GM12878 (cell line): Measurements from ENCODE around the gene ESYT2. TPM values are rescaled to one million over a fixed set of nuclear protein-coding genes. Genes with fewer than 3 reads are reported as not detected.
A peak's percentile ranks its signal among the peaks of the same experiment; 100 is the strongest.

Experiments
- ATAC-seq: fragments of 200-7000 bp; cut with Tn5 transposase; 3 replicates; pipeline ENCODE4 v1.9.1; 2020; ENCODE audit warnings: mild to moderate bottlenecking, moderate library complexity
- BruUV-seq: library from RNA; stranded (reverse); fragments of 400-500 nt; replicated peaks from 2 replicates; lab custom pipeline; 2021; lab: Mats Ljungman, UMichigan
- CTCF ChIA-PET: fragments of 300-600 bp; sonication (Branson Sonifier 250); formaldehyde crosslinking; extraction: SDS; loops from one replicate; lab custom pipeline; 2021; ENCODE audit warnings: inconsistent platforms; lab: Yijun Ruan, JAX
- POLR2A ChIA-PET: fragments of 350-600 bp; formaldehyde crosslinking; extraction: SDS; loops from one replicate; lab custom pipeline; 2021; ENCODE audit warnings: inconsistent platforms; lab: Charles Lee
- RAD21 ChIA-PET: fragments of 300-600 bp; sonication (Branson Sonifier 250); formaldehyde crosslinking; loops from one replicate; lab custom pipeline; 2023; ENCODE audit warnings: antibody characterized with exemption; ENCODE audit not compliant: unreplicated experiment; lab: Charles Lee
- SMC1A ChIA-PET: fragments of 300-600 bp; sonication (Branson Sonifier 250); formaldehyde crosslinking; loops from one replicate; lab custom pipeline; 2023; ENCODE audit not compliant: unreplicated experiment, uncharacterized antibody; lab: Charles Lee
- DNase-seq: peaks from one replicate; pipeline ENCODE4 v3.0.0-alpha.2; 2011; ENCODE audit warnings: low read depth, low spot score
- FAIRE-seq: peaks from 3 replicates; lab custom pipeline; 2011; peaks lifted over from hg19 to GRCh38; lab: Jason Lieb, UNC
- H2AFZ ChIP-seq: 2 replicates; pipeline ENCODE4 v1.6.0; 2011; ENCODE audit warnings: low read depth, low read length, control low read depth; ENCODE audit not compliant: control insufficient read depth
- H3K27ac ChIP-seq: 2 replicates; pipeline ENCODE4 v1.5.1; 2011; ENCODE audit warnings: control low read depth; ENCODE audit not compliant: control insufficient read depth, insufficient read depth
- H3K27me3 ChIP-seq, 2 experiments: replicated peaks in 1 of 2; 2 replicates each; pipeline versions ENCODE4 v1.6.0 to v1.6.1; 2011; ENCODE audit warnings: low read length in 1 of 2; ENCODE audit not compliant: control insufficient read depth in 2 of 2, insufficient read depth in 2 of 2
- H3K36me3 ChIP-seq, 2 experiments: 2 replicates each; pipeline ENCODE4 v1.5.1; 2011; ENCODE audit warnings: low read length in 1 of 2; ENCODE audit not compliant: control insufficient read depth in 2 of 2, insufficient read depth in 2 of 2
- H3K4me1 ChIP-seq: 2 replicates; pipeline ENCODE4 v1.6.1; 2011; ENCODE audit warnings: mild to moderate bottlenecking, low read length, moderate library complexity, mixed read lengths; ENCODE audit not compliant: control insufficient read depth, insufficient read depth
- H3K4me2 ChIP-seq: 2 replicates; pipeline ENCODE4 v1.6.0; 2011; ENCODE audit warnings: control low read depth; ENCODE audit not compliant: control insufficient read depth, insufficient read depth
- H3K4me3 ChIP-seq: fragments of 200-600 bp; sonication (generic); 2 replicates; pipeline ENCODE4 v1.5.1; 2016
- H3K79me2 ChIP-seq: 2 replicates; pipeline ENCODE4 v1.6.0; 2011; ENCODE audit warnings: low read length; ENCODE audit not compliant: control insufficient read depth, insufficient read depth
- H3K9ac ChIP-seq: 2 replicates; pipeline ENCODE4 v1.8.0; 2011; ENCODE audit warnings: low read length, control low read depth, mixed read lengths; ENCODE audit not compliant: control insufficient read depth, insufficient read depth
- H3K9me3 ChIP-seq: replicated peaks from 3 replicates; pipeline ENCODE4 v1.5.1; 2011; ENCODE audit warnings: mild to moderate bottlenecking, low read length; ENCODE audit not compliant: control insufficient read depth, insufficient read depth
- H4K20me1 ChIP-seq: 2 replicates; pipeline ENCODE4 v1.6.0; 2011; ENCODE audit not compliant: control insufficient read depth, insufficient read depth
- ATF3 ChIP-seq: IDR thresholded peaks from 2 replicates; pipeline ENCODE4 v1.6.1; 2011; ENCODE audit warnings: low read depth, mild to moderate bottlenecking, low read length, moderate library complexity, borderline replicate concordance; ENCODE audit errors: extremely low read depth
- BMI1 ChIP-seq: fragments of 450-650 bp; IDR thresholded peaks from 2 replicates; pipeline ENCODE4 v1.6.1; 2016; ENCODE audit warnings: mild to moderate bottlenecking, moderate library complexity, borderline replicate concordance
- RAD21 ChIP-seq: IDR thresholded peaks from 2 replicates; pipeline ENCODE4 v1.6.1; 2011; ENCODE audit warnings: mild to moderate bottlenecking, low read depth, low read length, moderate library complexity; ENCODE audit not compliant: insufficient read depth
- SMC3 ChIP-seq: IDR thresholded peaks from 2 replicates; pipeline ENCODE4 v1.6.1; 2011; ENCODE audit warnings: low read length, improper control_type of control experiment, borderline replicate concordance
- SP1 ChIP-seq: IDR thresholded peaks from one replicate; pipeline ENCODE4 v1.6.1; 2011; ENCODE audit warnings: low read depth, low read length
- SRF ChIP-seq, 2 experiments: IDR thresholded peaks; 2 replicates each; pipeline ENCODE4 v1.6.1; 2011; ENCODE audit warnings: low read depth in 2 of 2, low read length in 2 of 2, mild to moderate bottlenecking in 1 of 2, moderate library complexity in 1 of 2
- SUPT20H ChIP-seq: IDR thresholded peaks from 2 replicates; pipeline ENCODE4 v1.6.1; 2011; ENCODE audit warnings: low read depth, mild to moderate bottlenecking, low read length, moderate library complexity, borderline replicate concordance; ENCODE audit not compliant: control insufficient read depth
- ZNF24 ChIP-seq: fragments of 450-650 bp; IDR thresholded peaks from 2 replicates; pipeline ENCODE4 v1.6.1; 2017; ENCODE audit warnings: antibody characterized with exemption, mild to moderate bottlenecking
- WGBS: methylation state at CpG from one replicate; pipeline ENCODE4 v1.1.6; 2016; ENCODE audit warnings: low lambda C conversion rate; ENCODE audit not compliant: insufficient replicate concordance, insufficient coverage; ENCODE audit errors: missing lambda C conversion rate; 5-methylcytosine and 5-hydroxymethylcytosine counted together
- in situ Hi-C: fragments of 300-500 bp; cut with MboI; formaldehyde crosslinking; loops from 9 replicates; pipeline ENCODE4 v1.14.3; 2018; ENCODE audit warnings: mixed read lengths
- intact Hi-C: fragments of 100-400 bp; cut with micrococcal nuclease; formaldehyde crosslinking; loops from one replicate; pipeline ENCODE4 v1.14.2; 2022; ENCODE audit not compliant: unreplicated experiment
- polyA plus RNA-seq, 11 experiments: library from polyadenylated mRNA; depleted of rRNA in 4 of 11; unstranded in 6 of 11; stranded (reverse) in 5 of 11; fragments of >200 nt; fragmentation: Nextera tagmentation in 4 of 11; fragmentation: Illumina TruSeq in 1 of 11; extraction: Ambion mirVana in 4 of 11; extraction: Trizol in 1 of 11; gene quantifications; 1 replicate in 1 of 11; 2 replicates in 10 of 11; pipeline versions ENCODE4 v1.2.1 to v1.2.3, GENCODE V29; 2011 to 2016; ENCODE audit warnings: inconsistent platforms in 2 of 11, missing spikeins in 2 of 11, low read depth in 1 of 11
- total RNA-seq, 4 experiments: library from RNA; depleted of rRNA in 3 of 4; stranded (reverse); fragments of >200 nt in 3 of 4; fragmentation: Illumina TruSeq in 1 of 4; extraction: Trizol in 1 of 4; gene quantifications; 2 replicates each; pipeline versions ENCODE4 v1.2.1 to v1.2.3, GENCODE V29; 2013 to 2021
- TF ChIP-seq, protein P1 (sequence below), 3 experiments: IDR thresholded peaks in 2 of 3; conservative IDR thresholded peaks in 1 of 3; 2 replicates each; pipeline ENCODE4 v1.5.1; 2011; ENCODE audit warnings: low read depth in 3 of 3, low read length in 3 of 3, mild to moderate bottlenecking in 3 of 3, control low read depth in 2 of 3, moderate library complexity in 2 of 3, inconsistent platforms in 1 of 3, mixed read lengths in 1 of 3; ENCODE audit not compliant: control insufficient read depth in 2 of 3, insufficient read depth in 1 of 3; ENCODE audit errors: extremely low read depth in 1 of 3
- TF ChIP-seq, protein P2 (sequence below): IDR thresholded peaks from 2 replicates; pipeline ENCODE4 v1.6.1; 2012; ENCODE audit warnings: improper control_type of control experiment, low read depth, low read length; ENCODE audit not compliant: insufficient replicate concordance

ESYT2 gene
- total and polyA plus RNA-seq, 10 of the 15 experiments (the other 5 are each of a cell fraction or from before 2014, with no cell fraction given) = 1.9 to 44.6 (median 21.4) TPM

GRCh38 chr7:158760936-158761335 lies 68.4 kb downstream of the ESYT2 start:
- Histone ChIP-seq H4K20me1 (no peaks in the 10 kb centered on the region), H3K9ac (no peak overlapping the region), H3K36me3 (peaks cover 7 to 13% of the 10 kb centered on the region in 2 experiments), H2AFZ (no peak overlapping the region), H3K4me1 (no peaks in the 10 kb centered on the region), H3K27me3 (no peaks in the 10 kb centered on the region), H3K9me3 (no peaks in the 10 kb centered on the region), H3K4me2 (no peak overlapping the region), H3K79me2 (no peaks in the 10 kb centered on the region), H3K27ac (no peak overlapping the region), H3K4me3 (no peak overlapping the region)
- WGBS = 97% methylated on average over 8 of the region's 8 CpGs
- no TSS peak for BruUV-seq
- RAD21 ChIA-PET = no interaction called here
- intact Hi-C loops (loop anchor here (5.0 kb wide), 1 partner anchor 216 kb away; no protein-coding TSS in a partner anchor), in situ Hi-C loops (no loop called here)
- POLR2A ChIA-PET = interaction anchor here (0.5 kb wide), 1 partner anchor 15 kb away, joined by 3 read pairs; no protein-coding TSS in a partner anchor
- FAIRE-seq = no peak
- no peak for ATAC-seq
- DNase-seq = no peak
- SMC1A ChIA-PET = no interaction called here
- CTCF ChIA-PET = interaction anchor here (2.2 kb wide), 1 partner anchor 216 kb away, joined by 8 read pairs; no protein-coding TSS in a partner anchor
- TF ChIP-seq, protein P1, sequence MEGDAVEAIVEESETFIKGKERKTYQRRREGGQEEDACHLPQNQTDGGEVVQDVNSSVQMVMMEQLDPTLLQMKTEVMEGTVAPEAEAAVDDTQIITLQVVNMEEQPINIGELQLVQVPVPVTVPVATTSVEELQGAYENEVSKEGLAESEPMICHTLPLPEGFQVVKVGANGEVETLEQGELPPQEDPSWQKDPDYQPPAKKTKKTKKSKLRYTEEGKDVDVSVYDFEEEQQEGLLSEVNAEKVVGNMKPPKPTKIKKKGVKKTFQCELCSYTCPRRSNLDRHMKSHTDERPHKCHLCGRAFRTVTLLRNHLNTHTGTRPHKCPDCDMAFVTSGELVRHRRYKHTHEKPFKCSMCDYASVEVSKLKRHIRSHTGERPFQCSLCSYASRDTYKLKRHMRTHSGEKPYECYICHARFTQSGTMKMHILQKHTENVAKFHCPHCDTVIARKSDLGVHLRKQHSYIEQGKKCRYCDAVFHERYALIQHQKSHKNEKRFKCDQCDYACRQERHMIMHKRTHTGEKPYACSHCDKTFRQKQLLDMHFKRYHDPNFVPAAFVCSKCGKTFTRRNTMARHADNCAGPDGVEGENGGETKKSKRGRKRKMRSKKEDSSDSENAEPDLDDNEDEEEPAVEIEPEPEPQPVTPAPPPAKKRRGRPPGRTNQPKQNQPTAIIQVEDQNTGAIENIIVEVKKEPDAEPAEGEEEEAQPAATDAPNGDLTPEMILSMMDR (IDR thresholded peaks at IDR 0.05 in 2 of 3, conservative IDR thresholded peaks at IDR 0.05 in 1 of 3; ENCODE audit: control insufficient read depth in 2 of 3, extremely low read depth in 1 of 3, insufficient read depth in 1 of 3, low read depth in 3 of 3, low read length in 3 of 3) = peak in 2 of 3 experiments; percentile 3 to 15; a peak in 1 of 6 replicates
- TF ChIP-seq ATF3 (no peak), RAD21 (peak; percentile 22; the same call in 1 of the 2 replicates), BMI1 (no peak), SRF (IDR thresholded peaks at IDR 0.05; ENCODE audit: low read depth in 2 of 2, low read length in 2 of 2) (no peak), SP1 (no peak), SUPT20H (no peak), ZNF24 (no peak), SMC3 (no peak)
- TF ChIP-seq, protein P2, sequence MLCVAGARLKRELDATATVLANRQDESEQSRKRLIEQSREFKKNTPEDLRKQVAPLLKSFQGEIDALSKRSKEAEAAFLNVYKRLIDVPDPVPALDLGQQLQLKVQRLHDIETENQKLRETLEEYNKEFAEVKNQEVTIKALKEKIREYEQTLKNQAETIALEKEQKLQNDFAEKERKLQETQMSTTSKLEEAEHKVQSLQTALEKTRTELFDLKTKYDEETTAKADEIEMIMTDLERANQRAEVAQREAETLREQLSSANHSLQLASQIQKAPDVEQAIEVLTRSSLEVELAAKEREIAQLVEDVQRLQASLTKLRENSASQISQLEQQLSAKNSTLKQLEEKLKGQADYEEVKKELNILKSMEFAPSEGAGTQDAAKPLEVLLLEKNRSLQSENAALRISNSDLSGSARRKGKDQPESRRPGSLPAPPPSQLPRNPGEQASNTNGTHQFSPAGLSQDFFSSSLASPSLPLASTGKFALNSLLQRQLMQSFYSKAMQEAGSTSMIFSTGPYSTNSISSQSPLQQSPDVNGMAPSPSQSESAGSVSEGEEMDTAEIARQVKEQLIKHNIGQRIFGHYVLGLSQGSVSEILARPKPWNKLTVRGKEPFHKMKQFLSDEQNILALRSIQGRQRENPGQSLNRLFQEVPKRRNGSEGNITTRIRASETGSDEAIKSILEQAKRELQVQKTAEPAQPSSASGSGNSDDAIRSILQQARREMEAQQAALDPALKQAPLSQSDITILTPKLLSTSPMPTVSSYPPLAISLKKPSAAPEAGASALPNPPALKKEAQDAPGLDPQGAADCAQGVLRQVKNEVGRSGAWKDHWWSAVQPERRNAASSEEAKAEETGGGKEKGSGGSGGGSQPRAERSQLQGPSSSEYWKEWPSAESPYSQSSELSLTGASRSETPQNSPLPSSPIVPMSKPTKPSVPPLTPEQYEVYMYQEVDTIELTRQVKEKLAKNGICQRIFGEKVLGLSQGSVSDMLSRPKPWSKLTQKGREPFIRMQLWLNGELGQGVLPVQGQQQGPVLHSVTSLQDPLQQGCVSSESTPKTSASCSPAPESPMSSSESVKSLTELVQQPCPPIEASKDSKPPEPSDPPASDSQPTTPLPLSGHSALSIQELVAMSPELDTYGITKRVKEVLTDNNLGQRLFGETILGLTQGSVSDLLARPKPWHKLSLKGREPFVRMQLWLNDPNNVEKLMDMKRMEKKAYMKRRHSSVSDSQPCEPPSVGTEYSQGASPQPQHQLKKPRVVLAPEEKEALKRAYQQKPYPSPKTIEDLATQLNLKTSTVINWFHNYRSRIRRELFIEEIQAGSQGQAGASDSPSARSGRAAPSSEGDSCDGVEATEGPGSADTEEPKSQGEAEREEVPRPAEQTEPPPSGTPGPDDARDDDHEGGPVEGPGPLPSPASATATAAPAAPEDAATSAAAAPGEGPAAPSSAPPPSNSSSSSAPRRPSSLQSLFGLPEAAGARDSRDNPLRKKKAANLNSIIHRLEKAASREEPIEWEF = no peak
